Astrocyte of the spinal cord (primary cell): ENCODE results near the gene SAMD10.

Experiments
- DNase-seq: peaks from one replicate; pipeline ENCODE4 v3.0.0; 2011; ENCODE audit warnings: low read depth, low spot score
- H3K4me3 ChIP-seq: 2 replicates; pipeline ENCODE4 v1.5.1; 2011; ENCODE audit warnings: low read depth, mild to moderate bottlenecking, low read length, moderate library complexity
- CTCF ChIP-seq: IDR thresholded peaks from 2 replicates; pipeline ENCODE4 v1.5.1; 2012; ENCODE audit warnings: low read depth, mild to moderate bottlenecking, low read length, inconsistent platforms
- in situ Hi-C: cut with HindIII; loops from 2 replicates; pipeline ENCODE4 v1.10.0; 2017; ENCODE audit warnings: low sequenced_read_pairs

Gene SAMD10

GRCh38 chr20:63939061-63939935 lies 40.1 kb downstream of the SAMD10 start:
- DNase-seq, result no peak
- no peak overlapping the region for H3K4me3 ChIP-seq
- no peak for TF ChIP-seq CTCF
- in situ Hi-C loops, result no loop called here

- no peak for TF ChIP-seq CTCF
- DNase-seq, result peak; percentile 33
- in situ Hi-C loops, result no loop called here
- no peak overlapping the region for H3K4me3 ChIP-seq
Measured at GRCh38 chr20:63937596-63937995, 41.8 kb downstream of the SAMD10 start.

- in situ Hi-C loops, result no loop called here
- TF ChIP-seq CTCF, result no peak
- H3K4me3 ChIP-seq, result no peak overlapping the region
- no peak for DNase-seq
Measured at GRCh38 chr20:63935447-63935846, 44.0 kb downstream of the SAMD10 start.

GRCh38 chr20:63934271-63935068 lies 45.0 kb downstream of the SAMD10 start:
- no peak overlapping the region for H3K4me3 ChIP-seq
- TF ChIP-seq CTCF, result peak; percentile 58
- in situ Hi-C loops, result no loop called here
- DNase-seq, result no peak

GRCh38 chr20:63933646-63934045 lies 45.8 kb downstream of the SAMD10 start:
- DNase-seq, result no peak
- in situ Hi-C loops, result no loop called here
- TF ChIP-seq CTCF, result no peak
- no peak overlapping the region for H3K4me3 ChIP-seq

GRCh38 chr20:63932606-63933160 lies 46.8 kb downstream of the SAMD10 start:
- H3K4me3 ChIP-seq, result no peak overlapping the region
- in situ Hi-C loops, result no loop called here
- no peak for DNase-seq
- no peak for TF ChIP-seq CTCF
